Type B pancreatic cell (in vitro differentiated cells): ENCODE results near the gene AFDN. TPM values are rescaled to one million over a fixed set of nuclear protein-coding genes. Genes with fewer than 3 reads are reported as not detected.

Experiments used
- DNase-seq: peaks from one replicate; pipeline ENCODE4 v3.0.0; 2021; ENCODE audit warnings: mixed read lengths; ENCODE audit not compliant: unreplicated experiment; ENCODE audit errors: extremely low spot score
- H3K27ac Mint-ChIP-seq: 2 replicates; pipeline ENCODE4 v1.8.0; 2021; ENCODE audit warnings: mild to moderate bottlenecking, mixed read lengths
- H3K27me3 Mint-ChIP-seq: 2 replicates; pipeline ENCODE4 v1.8.0; 2021; ENCODE audit warnings: mixed read lengths
- H3K36me3 Mint-ChIP-seq: 2 replicates; pipeline ENCODE4 v1.8.0; 2021; ENCODE audit warnings: mixed read lengths
- H3K4me1 Mint-ChIP-seq: one replicate; pipeline ENCODE4 v1.8.0; 2021; ENCODE audit warnings: mixed read lengths; ENCODE audit not compliant: unreplicated experiment
- H3K4me3 Mint-ChIP-seq: 2 replicates; pipeline ENCODE4 v1.8.0; 2021; ENCODE audit warnings: mild to moderate bottlenecking, mixed read lengths
- H3K9me3 Mint-ChIP-seq: 2 replicates; pipeline ENCODE4 v1.8.0; 2021; ENCODE audit warnings: mixed read lengths
- total RNA-seq: library from RNA; stranded (reverse); gene quantifications from 2 replicates; pipeline ENCODE4 v1.2.1, GENCODE V29; 2021; ENCODE audit warnings: low replicate concordance
- TF ChIP-seq, protein P1 (sequence below): fragments of 200-600 bp; sonication (generic); conservative IDR thresholded peaks from 2 replicates; pipeline ENCODE4 v1.5.0; 2021; ENCODE audit warnings: antibody characterized with exemption, mild to moderate bottlenecking

The AFDN gene
- total RNA-seq, 1 donor from 2014 or later: 154 TPM

DNA sequence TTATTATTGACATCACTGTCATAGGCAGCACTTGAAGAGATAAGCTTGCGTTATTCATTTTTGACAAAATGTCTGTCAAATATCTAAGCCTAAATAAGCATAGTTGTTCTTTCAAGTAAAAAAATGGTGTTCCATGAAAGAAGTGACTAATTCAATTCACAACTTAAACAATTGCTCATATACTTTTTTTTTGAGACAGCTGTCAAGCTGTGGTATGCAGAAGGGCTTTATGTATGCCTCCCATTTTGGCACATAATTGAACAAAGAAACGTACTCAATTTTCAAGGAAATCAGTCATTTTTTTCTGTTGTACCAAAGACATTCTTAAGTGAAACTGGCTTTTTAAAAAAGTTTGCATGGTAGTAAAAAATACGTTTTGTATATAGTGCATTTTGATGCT is 8.5 kb downstream of the AFDN start:
- no peaks in the 10 kb centered on the region for H3K27me3 Mint-ChIP-seq
- peaks cover 45% of the 10 kb centered on the region for H3K4me1 Mint-ChIP-seq
- no peak overlapping the region for H3K4me3 Mint-ChIP-seq
- H3K27ac Mint-ChIP-seq: no peak overlapping the region
- H3K9me3 Mint-ChIP-seq: no peaks in the 10 kb centered on the region
- no peaks in the 10 kb centered on the region for H3K36me3 Mint-ChIP-seq
- no peak for DNase-seq
- TF ChIP-seq, protein P1, sequence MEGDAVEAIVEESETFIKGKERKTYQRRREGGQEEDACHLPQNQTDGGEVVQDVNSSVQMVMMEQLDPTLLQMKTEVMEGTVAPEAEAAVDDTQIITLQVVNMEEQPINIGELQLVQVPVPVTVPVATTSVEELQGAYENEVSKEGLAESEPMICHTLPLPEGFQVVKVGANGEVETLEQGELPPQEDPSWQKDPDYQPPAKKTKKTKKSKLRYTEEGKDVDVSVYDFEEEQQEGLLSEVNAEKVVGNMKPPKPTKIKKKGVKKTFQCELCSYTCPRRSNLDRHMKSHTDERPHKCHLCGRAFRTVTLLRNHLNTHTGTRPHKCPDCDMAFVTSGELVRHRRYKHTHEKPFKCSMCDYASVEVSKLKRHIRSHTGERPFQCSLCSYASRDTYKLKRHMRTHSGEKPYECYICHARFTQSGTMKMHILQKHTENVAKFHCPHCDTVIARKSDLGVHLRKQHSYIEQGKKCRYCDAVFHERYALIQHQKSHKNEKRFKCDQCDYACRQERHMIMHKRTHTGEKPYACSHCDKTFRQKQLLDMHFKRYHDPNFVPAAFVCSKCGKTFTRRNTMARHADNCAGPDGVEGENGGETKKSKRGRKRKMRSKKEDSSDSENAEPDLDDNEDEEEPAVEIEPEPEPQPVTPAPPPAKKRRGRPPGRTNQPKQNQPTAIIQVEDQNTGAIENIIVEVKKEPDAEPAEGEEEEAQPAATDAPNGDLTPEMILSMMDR: no peak

DNA sequence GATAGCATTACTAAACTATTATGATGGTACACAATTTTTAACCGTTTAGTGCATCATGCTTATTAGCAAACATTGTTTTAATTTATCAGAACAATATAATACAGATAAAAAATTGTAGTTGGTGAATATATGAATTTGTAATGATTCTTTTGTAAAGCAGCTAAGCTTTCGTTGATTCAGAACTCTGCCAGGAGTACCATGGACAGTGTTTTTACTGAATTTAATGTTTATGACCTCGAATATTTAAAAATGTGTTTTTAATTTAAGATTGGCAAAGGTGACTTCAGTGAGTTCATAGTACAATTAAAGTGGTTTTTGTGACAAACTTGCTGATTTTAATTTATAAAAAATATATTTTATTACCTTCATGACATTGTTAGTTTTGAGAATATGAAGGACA is 10.0 kb downstream of the AFDN start:
- H3K4me3 Mint-ChIP-seq: no peak overlapping the region
- no peak for DNase-seq
- H3K36me3 Mint-ChIP-seq: no peaks in the 10 kb centered on the region
- peaks cover 40% of the 10 kb centered on the region for H3K4me1 Mint-ChIP-seq
- no peak overlapping the region for H3K27ac Mint-ChIP-seq
- TF ChIP-seq, protein P1: no peak
- no peaks in the 10 kb centered on the region for H3K9me3 Mint-ChIP-seq
- H3K27me3 Mint-ChIP-seq: no peaks in the 10 kb centered on the region

DNA sequence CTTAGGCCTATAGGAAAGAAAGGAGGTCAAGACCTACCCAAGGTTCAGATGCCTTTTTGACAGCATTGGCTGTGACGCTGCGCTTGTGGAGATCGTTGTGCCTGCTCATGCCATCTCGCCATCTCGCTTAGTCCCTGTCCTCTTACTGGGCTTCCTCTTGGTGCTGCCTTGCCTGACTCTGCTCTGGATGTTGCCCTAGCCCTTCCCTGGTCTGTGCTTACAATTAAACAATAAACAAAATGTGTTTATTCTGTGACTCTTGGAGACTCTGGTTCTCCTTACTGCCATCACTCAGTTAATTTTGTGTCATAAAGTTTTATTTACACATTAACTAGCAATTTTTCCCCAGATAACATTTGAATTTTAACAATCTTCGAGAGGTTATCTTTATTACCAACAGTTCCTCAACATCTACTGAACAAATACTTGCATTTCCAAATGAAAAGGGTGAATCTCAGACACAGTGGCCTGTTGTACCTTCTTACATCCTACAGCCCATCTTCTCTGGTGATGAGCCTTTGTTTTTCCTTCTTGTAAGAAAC is 11.6 kb downstream of the AFDN start:
- no peaks in the 10 kb centered on the region for H3K9me3 Mint-ChIP-seq
- H3K27ac Mint-ChIP-seq: no peak overlapping the region
- DNase-seq: no peak
- H3K27me3 Mint-ChIP-seq: no peaks in the 10 kb centered on the region
- H3K4me1 Mint-ChIP-seq: peaks cover 26% of the 10 kb centered on the region
- TF ChIP-seq, protein P1: no peak
- no peak overlapping the region for H3K4me3 Mint-ChIP-seq
- H3K36me3 Mint-ChIP-seq: no peaks in the 10 kb centered on the region

DNA sequence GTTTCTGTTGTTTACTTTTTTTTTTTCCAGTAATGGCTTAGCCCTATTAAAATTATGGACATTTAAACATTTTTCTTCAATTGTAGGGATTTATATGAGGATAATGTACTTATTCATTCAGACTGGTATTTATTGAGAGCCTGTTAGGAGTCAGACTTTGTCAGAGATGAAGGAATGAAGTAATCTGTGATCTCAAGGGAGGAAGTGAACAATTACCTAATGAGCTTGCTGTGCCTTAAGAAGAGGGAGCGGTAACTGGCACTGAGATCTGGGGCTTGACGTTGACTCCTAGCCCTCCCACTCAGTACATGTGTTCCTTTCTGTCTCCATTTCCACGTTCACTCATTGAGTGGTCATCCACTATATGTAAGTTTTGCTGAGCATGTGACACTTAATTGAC is 12.6 kb downstream of the AFDN start:
- peaks cover 19% of the 10 kb centered on the region for H3K4me1 Mint-ChIP-seq
- H3K4me3 Mint-ChIP-seq: no peak overlapping the region
- DNase-seq: no peak
- no peaks in the 10 kb centered on the region for H3K36me3 Mint-ChIP-seq
- H3K27me3 Mint-ChIP-seq: no peaks in the 10 kb centered on the region
- TF ChIP-seq, protein P1: no peak
- no peaks in the 10 kb centered on the region for H3K9me3 Mint-ChIP-seq
- H3K27ac Mint-ChIP-seq: no peak overlapping the region

DNA sequence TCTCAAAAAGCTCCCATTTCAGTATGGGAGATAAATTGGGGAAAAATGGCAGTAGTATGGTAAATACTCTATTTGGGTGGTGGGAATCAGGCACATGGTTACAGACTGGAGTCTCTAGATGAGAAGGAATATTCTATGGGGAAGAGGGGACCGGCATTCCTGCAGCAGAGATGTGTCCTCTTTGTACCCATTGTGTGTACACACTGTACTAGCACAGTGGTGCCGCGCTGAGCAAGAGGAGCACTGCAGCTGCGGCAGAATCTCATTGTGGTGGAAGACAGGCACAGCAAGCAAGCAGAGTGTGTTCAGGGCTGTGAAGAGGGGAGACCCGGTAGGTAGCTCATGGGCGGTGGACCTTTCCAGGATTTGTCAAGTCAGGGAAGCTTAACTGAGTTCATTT is 13.0 kb downstream of the AFDN start:
- H3K9me3 Mint-ChIP-seq: no peaks in the 10 kb centered on the region
- peaks cover 16% of the 10 kb centered on the region for H3K4me1 Mint-ChIP-seq
- no peak overlapping the region for H3K27ac Mint-ChIP-seq
- no peaks in the 10 kb centered on the region for H3K36me3 Mint-ChIP-seq
- H3K4me3 Mint-ChIP-seq: no peak overlapping the region
- DNase-seq: no peak
- TF ChIP-seq, protein P1: no peak
- no peaks in the 10 kb centered on the region for H3K27me3 Mint-ChIP-seq

DNA sequence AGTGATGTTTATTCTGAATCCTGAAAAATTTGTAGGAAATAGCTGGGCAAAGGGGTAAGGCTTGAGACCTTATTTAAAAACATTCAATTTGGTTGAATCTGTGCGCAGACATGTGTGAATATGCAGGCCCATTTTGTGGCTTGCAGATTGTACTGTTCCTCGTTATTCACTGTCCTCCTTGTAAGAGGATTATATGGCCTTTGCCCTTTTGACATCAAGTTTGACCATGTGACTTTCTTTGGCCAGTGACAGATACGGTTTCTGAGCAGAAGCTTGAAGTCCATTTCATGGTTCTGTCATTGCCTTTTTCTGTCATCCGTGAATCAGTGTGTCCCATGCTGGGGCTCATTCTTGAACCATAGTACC is 13.4 kb downstream of the AFDN start:
- H3K4me3 Mint-ChIP-seq: no peak overlapping the region
- no peaks in the 10 kb centered on the region for H3K27me3 Mint-ChIP-seq
- no peak overlapping the region for H3K27ac Mint-ChIP-seq
- no peaks in the 10 kb centered on the region for H3K36me3 Mint-ChIP-seq
- TF ChIP-seq, protein P1: no peak
- no peak for DNase-seq
- no peaks in the 10 kb centered on the region for H3K9me3 Mint-ChIP-seq
- H3K4me1 Mint-ChIP-seq: peaks cover 12% of the 10 kb centered on the region
